OCI-LY1 (cell line): Measurements from ENCODE around the gene KCNH1.

Experiments
- H2AFZ ChIP-seq: fragments of 200-600 bp; sonication (generic), shearing (Covaris generic); 2 replicates; pipeline ENCODE4 v1.6.0; 2014; ENCODE audit warnings: antibody characterized with exemption, mild to moderate bottlenecking, low read length
- H3F3A ChIP-seq: fragments of 200-600 bp; sonication (generic), shearing (Covaris generic); 2 replicates; pipeline ENCODE4 v1.6.0; 2014; ENCODE audit warnings: mild to moderate bottlenecking, antibody characterized with exemption, low read length, moderate library complexity; ENCODE audit not compliant: insufficient read depth
- H3K27ac ChIP-seq: fragments of 200-600 bp; sonication (generic); 2 replicates; pipeline ENCODE4 v1.5.1; 2014; ENCODE audit warnings: low read length, mixed run types, mild to moderate bottlenecking, low read depth; ENCODE audit not compliant: poor library complexity, severe bottlenecking
- H3K27me3 ChIP-seq: fragments of 200-600 bp; sonication (generic); 2 replicates; pipeline ENCODE4 v1.6.0; 2014; ENCODE audit warnings: antibody characterized with exemption, mild to moderate bottlenecking, low read length, moderate library complexity; ENCODE audit not compliant: insufficient read depth
- H3K36me3 ChIP-seq: fragments of 200-600 bp; sonication (generic); 2 replicates; pipeline ENCODE4 v1.6.1; 2014; ENCODE audit warnings: mild to moderate bottlenecking, antibody characterized with exemption, low read length, moderate library complexity, mixed read lengths; ENCODE audit not compliant: insufficient read depth
- H3K4me1 ChIP-seq: fragments of 200-600 bp; sonication (generic); 2 replicates; pipeline ENCODE4 v1.5.1; 2014; ENCODE audit warnings: mild to moderate bottlenecking, low read length, moderate library complexity; ENCODE audit not compliant: insufficient read depth, severe bottlenecking
- H3K4me2 ChIP-seq: fragments of 200-600 bp; sonication (generic), shearing (Covaris generic); 2 replicates; pipeline ENCODE4 v1.6.1; 2014; ENCODE audit warnings: low read length
- H3K4me3 ChIP-seq: fragments of 200-600 bp; sonication (generic); 2 replicates; pipeline ENCODE4 v1.5.1; 2014; ENCODE audit warnings: low read length, low read depth, mild to moderate bottlenecking, mixed read lengths; ENCODE audit not compliant: poor library complexity, severe bottlenecking
- H3K79me2 ChIP-seq: fragments of 200-600 bp; shearing (Covaris generic); 2 replicates; pipeline ENCODE4 v1.6.1; 2016; ENCODE audit warnings: mixed run types, low read length, mixed read lengths; ENCODE audit not compliant: insufficient read depth
- H3K9ac ChIP-seq: fragments of 200-600 bp; sonication (generic), shearing (Covaris generic); 2 replicates; pipeline ENCODE4 v1.6.1; 2014; ENCODE audit warnings: mild to moderate bottlenecking, low read length, mixed read lengths
- H3K9me2 ChIP-seq: fragments of 200-600 bp; sonication (generic), shearing (Covaris generic); 2 replicates; pipeline ENCODE4 v1.6.1; 2014; ENCODE audit warnings: low read depth, mild to moderate bottlenecking, low read length, mixed read lengths
- H3K9me3 ChIP-seq: fragments of 200-600 bp; shearing (Covaris generic); 2 replicates; pipeline ENCODE4 v1.6.1; 2014; ENCODE audit warnings: low read length, mixed read lengths
- H4K20me1 ChIP-seq: fragments of 200-600 bp; sonication (generic), shearing (Covaris generic); 2 replicates; pipeline ENCODE4 v1.6.0; 2016; ENCODE audit warnings: mild to moderate bottlenecking, low read length; ENCODE audit not compliant: insufficient read depth
- CTCF ChIP-seq: fragments of 200-600 bp; sonication (generic), shearing (Covaris generic); IDR thresholded peaks from 2 replicates; pipeline ENCODE4 v1.5.1; 2017; ENCODE audit warnings: mild to moderate bottlenecking, antibody characterized with exemption, low read length, moderate library complexity, mixed read lengths
- EZH2 ChIP-seq: fragments of 200-600 bp; sonication (generic), shearing (Covaris generic); IDR thresholded peaks from 2 replicates; pipeline ENCODE4 v1.8.0; 2017; ENCODE audit warnings: borderline replicate concordance, mixed run types, mild to moderate bottlenecking, antibody characterized with exemption, low read length, moderate library complexity, mixed read lengths

KCNH1 gene

DNA sequence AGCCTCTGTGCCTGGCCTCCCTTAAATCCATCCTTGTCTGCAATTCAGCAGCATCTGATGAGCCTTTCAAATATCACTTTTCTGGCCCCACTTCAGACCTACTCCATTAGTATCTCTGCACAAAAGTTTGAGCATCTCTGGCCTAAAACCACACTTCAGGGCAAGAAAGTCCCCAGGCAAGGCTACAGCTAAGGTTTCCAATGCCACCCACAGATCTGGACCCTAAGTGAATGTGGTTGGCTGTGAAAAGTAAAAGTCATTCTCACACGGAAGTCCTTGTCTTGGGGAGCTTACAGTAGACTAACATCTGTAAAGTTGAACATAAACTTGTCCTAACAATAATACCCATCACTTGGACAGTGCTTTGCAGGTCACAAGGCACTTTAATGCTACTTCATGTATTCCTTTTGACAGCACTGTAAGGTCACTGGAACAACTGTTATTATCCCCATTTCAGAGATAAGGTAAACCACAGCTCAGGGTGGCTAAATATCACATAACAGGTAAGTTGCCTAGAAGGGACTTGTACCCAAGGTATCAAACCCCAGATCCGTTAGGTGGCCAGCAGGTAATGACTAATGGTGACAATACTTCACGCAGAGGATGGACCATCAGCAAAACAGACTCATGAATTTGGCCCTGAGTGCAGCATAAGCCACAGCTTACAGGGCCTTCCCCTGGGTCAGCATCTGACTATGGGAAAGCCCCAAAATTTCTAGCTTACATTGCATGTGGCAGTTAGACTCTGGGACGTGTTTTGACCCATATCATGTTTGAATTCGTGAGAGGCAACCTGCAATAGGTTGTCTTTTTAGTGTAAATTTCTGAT lies 449.3 kb downstream of the KCNH1 start:
- Histone ChIP-seq H3K9ac (no peak overlapping the region), H3K4me3 (no peak overlapping the region), H3K9me2 (no peaks in the 10 kb centered on the region), H2AFZ (no peak overlapping the region), H3K4me2 (no peak overlapping the region), H3K36me3 (no peaks in the 10 kb centered on the region), H3K9me3 (no peaks in the 10 kb centered on the region), H3K27ac (no peak overlapping the region), H4K20me1 (no peaks in the 10 kb centered on the region), H3F3A (no peaks in the 10 kb centered on the region), H3K79me2 (no peaks in the 10 kb centered on the region), H3K4me1 (no peaks in the 10 kb centered on the region), H3K27me3 (no peaks in the 10 kb centered on the region)
- TF ChIP-seq EZH2 = no peak
- TF ChIP-seq CTCF = no peak

- TF ChIP-seq CTCF (no peak), EZH2 (no peak)
- no peaks in the 10 kb centered on the region for H3K4me1 ChIP-seq
- H3K36me3 ChIP-seq = no peaks in the 10 kb centered on the region
- no peaks in the 10 kb centered on the region for H3K9me3 ChIP-seq
- no peaks in the 10 kb centered on the region for H3K9me2 ChIP-seq
- no peak overlapping the region for H3K4me3 ChIP-seq
- H3K27ac ChIP-seq = no peak overlapping the region
- no peak overlapping the region for H2AFZ ChIP-seq
- no peak overlapping the region for H3K4me2 ChIP-seq
- H3K27me3 ChIP-seq = no peaks in the 10 kb centered on the region
- H4K20me1 ChIP-seq = no peaks in the 10 kb centered on the region
- H3F3A ChIP-seq = no peaks in the 10 kb centered on the region
- no peak overlapping the region for H3K9ac ChIP-seq
- no peaks in the 10 kb centered on the region for H3K79me2 ChIP-seq
Observed at GRCh38 chr1:210683403-210684047, 450.4 kb downstream of the KCNH1 start.

DNA sequence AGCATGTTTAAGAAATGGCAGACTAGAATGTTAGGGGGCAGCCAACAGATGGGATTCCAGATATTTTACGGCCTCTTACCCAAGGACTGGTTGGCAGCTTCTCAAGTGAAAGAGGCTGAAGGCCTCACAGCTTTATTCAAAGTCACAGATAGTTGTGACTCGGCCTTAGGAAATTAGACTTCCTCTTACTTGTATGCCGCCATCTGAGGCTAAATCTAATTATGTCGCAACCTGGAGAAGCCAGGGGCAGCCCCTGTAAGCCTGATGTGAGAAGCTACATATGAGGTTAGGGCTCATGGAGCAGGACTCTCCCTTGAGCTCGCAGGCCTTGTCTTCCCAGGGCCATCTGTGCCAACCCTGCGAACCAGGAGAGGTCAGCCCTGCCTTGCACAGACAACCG lies 452.8 kb downstream of the KCNH1 start:
- H3K9me3 ChIP-seq = no peaks in the 10 kb centered on the region
- H2AFZ ChIP-seq = no peak overlapping the region
- H3K27me3 ChIP-seq = no peaks in the 10 kb centered on the region
- TF ChIP-seq CTCF (no peak), EZH2 (no peak)
- H3K4me2 ChIP-seq = no peak overlapping the region
- no peak overlapping the region for H3K9ac ChIP-seq
- no peak overlapping the region for H3K27ac ChIP-seq
- H3K36me3 ChIP-seq = no peaks in the 10 kb centered on the region
- H3F3A ChIP-seq = no peaks in the 10 kb centered on the region
- H3K4me1 ChIP-seq = no peaks in the 10 kb centered on the region
- H4K20me1 ChIP-seq = no peaks in the 10 kb centered on the region
- H3K4me3 ChIP-seq = no peak overlapping the region
- no peaks in the 10 kb centered on the region for H3K79me2 ChIP-seq
- H3K9me2 ChIP-seq = no peaks in the 10 kb centered on the region
